Measurements from ENCODE around the gene PSMC5. TPM values are rescaled to one million over a fixed set of nuclear protein-coding genes. Genes with fewer than 3 reads are reported as not detected.
"Not testable (repeated sequence)": the region's sequence is repeated elsewhere in the genome, so short reads cannot be mapped to it uniquely, and the experiment has no call there.

The PSMC5 gene
- total RNA-seq, 1 donor from 2014 or later: 47.2 TPM

DNA sequence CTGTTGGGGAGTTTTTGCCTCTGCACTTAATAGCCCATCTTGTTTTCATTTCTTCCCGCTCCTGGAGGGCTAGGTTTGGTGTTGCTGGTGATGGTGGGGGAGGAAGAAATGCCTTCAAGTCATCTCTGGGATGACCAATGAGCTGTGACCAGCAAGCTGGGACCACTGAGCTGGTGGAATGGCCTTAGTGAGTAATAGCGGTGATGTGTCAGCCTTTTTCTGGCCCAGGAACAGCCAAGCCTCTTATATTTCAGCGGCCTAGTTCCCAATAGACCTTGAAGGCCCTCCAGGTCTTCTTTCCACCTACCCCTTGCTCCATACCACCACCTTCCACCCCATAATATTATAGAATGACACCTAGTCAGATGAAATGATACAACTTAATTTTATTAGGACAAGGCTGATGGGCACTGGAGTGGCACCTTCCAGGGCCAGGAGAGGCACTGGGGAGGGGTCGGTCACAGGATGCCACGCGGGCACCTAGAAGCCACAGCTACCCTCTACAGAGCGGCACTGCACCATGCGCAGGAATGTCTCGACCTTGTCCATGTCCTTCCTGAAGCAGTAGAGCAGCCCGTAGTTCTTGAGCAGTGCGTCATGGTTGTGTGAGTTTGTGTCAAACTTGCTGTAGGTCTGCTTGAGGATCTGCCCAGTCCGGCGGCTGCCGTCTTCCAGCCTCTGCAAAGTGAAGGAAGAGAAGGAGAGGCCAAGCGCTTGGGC, 44.6 kb downstream of the PSMC5 start:
- DNase-seq: not testable (repeated sequence)

GRCh38 chr17:63873577-63873976, 46.3 kb downstream of the PSMC5 start, which contains the start of gene CSH2:
Gene CSH2 (minus strand): TSS chr17:63873677. CDS start chr17:63873614, 63 bp downstream.
- not testable (repeated sequence) for DNase-seq

GRCh38 chr17:63874061-63874626, 46.9 kb downstream of the PSMC5 start:
- DNase-seq: not testable (repeated sequence)

DNA sequence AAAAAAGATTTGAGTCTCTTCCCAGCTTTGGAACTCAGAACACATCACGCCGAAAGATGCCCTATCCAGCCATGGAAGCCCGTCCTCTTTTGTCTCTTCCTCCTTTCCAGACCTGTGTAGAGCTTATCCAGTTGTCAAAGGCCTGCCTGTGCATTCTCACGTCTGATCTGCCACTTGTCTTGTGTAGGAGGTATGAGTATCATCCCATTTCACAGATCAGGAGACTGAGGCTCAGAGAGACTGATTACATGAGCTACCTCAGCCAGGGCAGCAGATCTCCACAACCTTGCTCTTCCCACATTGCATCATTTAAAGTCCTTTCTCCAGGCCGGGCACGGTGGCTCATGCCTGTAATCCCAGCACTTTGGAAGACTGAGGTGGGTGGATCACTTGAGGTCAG, 47.5 kb downstream of the PSMC5 start:
- not testable (repeated sequence) for DNase-seq

GRCh38 chr17:63878413-63878812, 51.2 kb downstream of the PSMC5 start:
- not testable (repeated sequence) for DNase-seq

- DNase-seq: no peak
Measured at GRCh38 chr17:63880706-63881105, 53.5 kb downstream of the PSMC5 start.

DNA sequence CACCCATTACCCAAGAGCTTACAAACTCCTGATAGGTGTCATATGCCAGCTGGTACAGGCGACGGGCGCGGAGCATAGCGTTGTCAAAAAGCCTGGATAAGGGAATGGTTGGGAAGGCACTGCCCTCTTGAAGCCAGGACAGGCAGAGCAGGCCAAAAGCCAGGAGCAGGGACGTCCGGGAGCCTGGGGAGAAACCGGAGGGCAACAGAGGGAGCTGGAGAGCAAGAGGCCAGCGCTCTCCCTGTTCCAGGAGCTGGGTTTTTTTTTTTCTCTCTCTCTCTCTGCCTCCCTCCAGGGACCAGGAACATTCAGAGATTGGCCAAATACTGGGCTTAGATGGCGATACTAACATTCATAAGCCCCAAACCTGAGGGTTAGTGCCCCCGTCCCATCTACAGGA, 54.1 kb downstream of the PSMC5 start:
- not testable (repeated sequence) for DNase-seq

Other genes with a start within 250 kb of the PSMC5 start
- 13.6 TPM for gene TACO1, start 226.5 kb upstream of the PSMC5 start, total RNA-seq
- 49.0 TPM for gene MAP3K3, start 205.0 kb upstream of the PSMC5 start, total RNA-seq
- 9.9 TPM for gene LIMD2, start 127.3 kb upstream of the PSMC5 start, total RNA-seq
- 23.9 TPM for gene STRADA, start 85.6 kb upstream of the PSMC5 start, total RNA-seq
- 102 TPM for gene CCDC47, start 53.8 kb upstream of the PSMC5 start, total RNA-seq
- gene DDX42, start 53.3 kb upstream of the PSMC5 start, total RNA-seq: 105 TPM
- 42.9 TPM for gene FTSJ3, start 232 bp downstream of the PSMC5 start, total RNA-seq
- gene SMARCD2, start 15.3 kb downstream of the PSMC5 start, total RNA-seq: 69.4 TPM
- gene CSH2, start 46.2 kb downstream of the PSMC5 start, total RNA-seq: not detected
- not detected for gene GH2, start 54.5 kb downstream of the PSMC5 start, total RNA-seq
- gene CSH1, start 69.1 kb downstream of the PSMC5 start, total RNA-seq: not detected
- not detected for gene CSHL1, start 83.8 kb downstream of the PSMC5 start, total RNA-seq
- gene GH1, start 91.4 kb downstream of the PSMC5 start, total RNA-seq: not detected
- 7.7 TPM for gene CD79B, start 104.9 kb downstream of the PSMC5 start, total RNA-seq
- gene SCN4A, start 145.5 kb downstream of the PSMC5 start, total RNA-seq: 46.2 TPM
- 1.3 TPM for gene PRR29, start 170.9 kb downstream of the PSMC5 start, total RNA-seq
- gene ICAM2, start 193.2 kb downstream of the PSMC5 start, total RNA-seq: 49.1 TPM